Measurements from ENCODE around the gene DNAL1.
"Not testable (repeated sequence)": the region's sequence is repeated elsewhere in the genome, so short reads cannot be mapped to it uniquely, and the experiment has no call there.

DNAL1 gene

GRCh38 chr14:73644531-73645247 is at the start of gene DNAL1:
Gene DNAL1, plus strand, starts transcription at chr14:73644986. Its CDS starts 54 bp downstream, at chr14:73645040.
- peak; percentile 99 for DNase-seq (ENCODE audit: low spot score)

GRCh38 chr14:73599499-73599898 is 45.3 kb upstream of the DNAL1 start:
- DNase-seq (ENCODE audit: low spot score): no peak

- no peak for DNase-seq (ENCODE audit: low spot score)
These were observed 41.8 kb upstream of the DNAL1 start for GRCh38 chr14:73602994-73603393.

GRCh38 chr14:73606271-73606670 is 38.5 kb upstream of the DNAL1 start:
- no peak for DNase-seq (ENCODE audit: low spot score)

DNA sequence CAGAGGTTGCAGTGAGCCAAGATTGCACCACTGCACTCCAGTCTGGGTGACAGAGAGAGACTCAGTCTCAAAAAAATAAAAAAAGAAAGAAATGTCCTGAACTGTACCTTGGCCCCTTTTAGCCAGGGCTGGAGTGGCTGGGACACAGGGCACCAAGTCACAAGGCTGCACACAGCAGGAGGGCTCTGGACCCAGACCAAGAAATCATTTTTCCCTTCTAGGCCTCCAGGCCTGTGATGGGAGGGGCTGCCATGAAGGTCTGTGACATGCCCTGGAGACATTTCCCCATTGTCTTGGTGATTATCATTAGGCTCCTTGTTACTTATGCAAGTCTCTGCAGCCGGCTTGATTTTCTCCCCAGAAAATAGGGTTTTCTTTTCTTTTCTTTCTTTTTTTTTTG is 37.5 kb upstream of the DNAL1 start:
- DNase-seq (ENCODE audit: low spot score): no peak

- no peak for DNase-seq (ENCODE audit: low spot score)
These were observed 34.1 kb upstream of the DNAL1 start for GRCh38 chr14:73610687-73611086.

- peak; percentile 88 for DNase-seq (ENCODE audit: low spot score)
These were observed 32.3 kb upstream of the DNAL1 start, which contains the start of gene ACOT6 for GRCh38 chr14:73612339-73613045. Gene ACOT6, plus strand, starts transcription at chr14:73612517. Its CDS starts 55 bp downstream, at chr14:73612572.

DNA sequence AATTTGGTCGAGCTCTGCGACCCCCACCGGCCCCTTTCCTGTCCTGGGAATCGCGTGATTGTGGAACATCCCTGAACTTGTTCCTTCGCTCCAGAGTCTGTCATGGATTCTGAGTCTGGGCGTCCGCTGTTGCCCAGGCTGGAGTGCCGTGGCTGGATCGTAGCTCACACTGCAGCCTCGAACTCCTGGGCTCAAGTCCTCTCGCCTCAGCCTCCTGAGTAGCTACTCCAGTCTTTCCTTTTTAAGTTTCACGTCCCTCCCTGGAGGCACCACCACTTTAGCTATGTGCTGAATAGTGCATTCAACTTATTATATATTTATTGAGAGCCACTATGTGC is 31.8 kb upstream of the DNAL1 start:
- no peak for DNase-seq (ENCODE audit: low spot score)

GRCh38 chr14:73613419-73613963 is 31.3 kb upstream of the DNAL1 start:
- DNase-seq (ENCODE audit: low spot score): no peak

DNA sequence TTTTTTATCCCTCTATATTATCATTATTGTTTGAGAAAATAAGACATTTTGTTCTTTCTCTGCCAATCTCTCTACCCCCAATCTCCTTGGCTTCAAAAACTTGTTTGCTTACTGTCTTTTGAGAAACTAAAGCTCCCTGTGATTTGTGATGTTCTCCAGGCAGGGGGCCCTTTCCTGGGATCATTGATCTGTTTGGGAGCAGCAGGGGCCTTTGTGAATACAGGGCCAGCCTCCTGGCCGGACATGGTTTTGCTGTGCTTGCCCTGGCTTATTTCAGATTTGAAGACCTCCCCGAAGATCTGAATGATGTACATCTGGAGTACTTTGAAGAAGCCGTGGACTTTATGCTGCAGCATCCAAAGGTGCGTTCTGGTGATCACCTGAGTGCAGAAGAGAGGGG is 28.0 kb upstream of the DNAL1 start:
- DNase-seq (ENCODE audit: low spot score): no peak

GRCh38 chr14:73619524-73619923 is 25.3 kb upstream of the DNAL1 start:
- DNase-seq (ENCODE audit: low spot score): no peak

DNA sequence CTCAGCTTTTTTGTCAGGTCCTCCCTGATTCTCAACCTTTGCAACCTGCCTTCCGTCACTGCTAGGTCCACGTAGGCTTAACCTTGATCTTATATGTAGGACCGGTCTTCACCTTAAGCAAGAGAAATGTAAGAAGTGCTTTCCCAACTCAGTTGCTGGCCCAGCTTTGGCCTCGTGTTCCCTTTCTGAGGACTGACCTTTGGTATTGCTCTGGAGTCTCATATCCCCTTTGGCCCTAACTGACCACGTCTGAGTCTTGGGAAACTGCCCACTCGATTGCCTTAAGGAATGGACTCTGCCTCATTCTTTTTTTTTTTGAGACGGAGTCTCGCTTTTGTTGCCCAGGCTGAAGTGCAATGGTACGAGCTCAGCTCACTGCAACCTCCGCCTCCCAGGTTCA is 24.5 kb upstream of the DNAL1 start:
- DNase-seq (ENCODE audit: low spot score): no peak

DNA sequence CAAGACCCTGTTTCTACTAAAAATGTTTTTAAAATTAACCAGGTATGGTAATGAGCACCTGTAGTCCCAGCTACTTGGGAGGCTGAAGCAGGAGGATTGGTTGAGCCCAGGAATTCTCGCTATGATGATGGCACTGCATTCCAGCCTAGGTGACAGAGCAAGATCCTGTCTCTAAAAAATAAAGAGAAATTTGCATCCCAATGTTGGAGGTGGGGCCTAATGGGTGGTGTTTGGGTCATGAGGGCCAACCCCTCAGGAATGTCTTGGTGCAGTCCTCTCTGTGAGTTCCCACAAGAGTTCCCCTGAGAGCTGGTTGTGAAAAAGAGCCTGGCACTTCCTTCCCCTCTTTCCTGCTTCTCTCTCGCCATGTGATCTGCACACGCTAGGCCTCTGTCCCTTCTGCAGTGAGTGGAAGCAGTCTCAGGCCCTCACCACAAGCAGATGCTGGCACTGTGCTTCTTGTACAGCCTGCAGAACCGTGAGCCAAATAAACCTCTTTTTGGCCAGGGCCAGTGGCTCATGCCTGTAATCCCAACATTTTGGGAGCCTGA is 21.2 kb upstream of the DNAL1 start:
- no peak for DNase-seq (ENCODE audit: low spot score)

- no peak for DNase-seq (ENCODE audit: low spot score)
These were observed 19.1 kb upstream of the DNAL1 start for GRCh38 chr14:73625706-73626105.

- no peak for DNase-seq (ENCODE audit: low spot score)
These were observed 17.6 kb upstream of the DNAL1 start for GRCh38 chr14:73627151-73627558.

- no peak for DNase-seq (ENCODE audit: low spot score)
These were observed 14.6 kb upstream of the DNAL1 start for GRCh38 chr14:73630009-73630780.

DNA sequence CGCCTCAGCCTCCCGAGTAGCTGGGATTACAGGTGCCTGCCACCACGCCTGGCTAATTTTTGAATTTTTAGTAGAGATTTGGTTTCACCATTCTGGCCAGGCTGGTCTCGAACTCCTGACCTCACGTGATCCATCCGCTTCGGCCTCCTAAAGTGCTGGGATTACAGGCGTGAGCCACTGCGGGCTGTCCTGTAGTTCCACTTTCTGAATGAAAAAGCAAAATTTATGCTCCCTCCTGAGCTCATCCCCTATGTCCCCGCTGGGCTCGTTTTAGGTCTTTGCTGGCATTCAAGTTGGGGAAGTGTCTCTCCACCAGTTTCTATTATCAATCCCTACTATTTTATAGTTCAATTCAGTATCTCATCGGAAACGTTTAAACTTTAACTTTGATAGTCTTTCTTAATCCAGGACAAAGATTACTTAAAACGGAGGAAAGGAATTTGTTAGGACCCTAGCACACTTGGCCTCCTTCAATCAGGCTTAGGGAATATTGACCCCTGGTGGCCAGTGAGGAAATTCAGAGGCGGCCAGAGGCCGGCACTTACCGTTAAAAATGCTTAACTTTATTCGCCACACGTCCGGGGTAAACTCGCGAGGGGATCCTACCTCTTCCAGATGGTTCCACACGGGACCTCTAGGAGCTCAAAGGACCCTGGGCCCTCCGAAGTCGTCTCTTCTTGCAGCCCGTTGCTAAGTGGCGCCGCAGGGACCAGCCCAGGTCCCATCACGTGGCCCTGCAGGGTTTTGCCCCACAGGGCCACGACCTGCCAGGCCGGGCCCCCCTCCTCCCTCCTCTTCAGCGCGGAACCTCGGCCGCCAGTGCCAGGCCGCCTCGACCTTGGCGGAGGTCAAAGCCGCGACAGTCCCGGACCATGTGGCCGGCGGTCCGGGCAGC is 11.4 kb upstream of the DNAL1 start:
- peak; percentile 84 for DNase-seq (ENCODE audit: low spot score)

- peak; percentile 20 for DNase-seq (ENCODE audit: low spot score)
These were observed 10.6 kb upstream of the DNAL1 start for GRCh38 chr14:73634011-73634833.

- DNase-seq (ENCODE audit: low spot score): not testable (repeated sequence)
These were observed 8.4 kb upstream of the DNAL1 start for GRCh38 chr14:73636355-73636754.

DNA sequence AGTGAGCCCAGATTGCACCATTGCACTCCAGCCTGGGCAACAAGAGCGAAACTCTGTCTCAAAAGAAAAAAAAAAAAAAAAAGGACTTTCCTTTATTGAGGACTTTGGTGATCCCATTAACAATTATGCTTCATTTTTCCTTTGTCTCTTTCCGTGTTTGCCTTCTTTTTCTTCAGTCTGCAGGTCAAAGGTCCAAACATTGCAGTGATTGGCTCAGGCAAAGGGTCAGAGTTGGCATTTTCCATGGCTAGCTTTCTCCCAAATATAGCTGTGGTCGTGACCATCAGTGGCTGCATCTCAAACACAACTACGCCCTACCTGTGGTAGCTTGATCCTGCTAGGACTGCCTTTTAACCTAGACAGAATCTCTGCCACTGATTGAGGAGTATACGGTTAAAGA is 7.0 kb upstream of the DNAL1 start:
- DNase-seq (ENCODE audit: low spot score): no peak

All from GM03348 (cell line).